NCI-H82 (cell line): ENCODE measurements around the gene TRIM52.
"Not testable (repeated sequence)": the region's sequence is repeated elsewhere in the genome, so short reads cannot be mapped to it uniquely, and the experiment has no call there.

Experiments used
- DNase-seq: peaks from one replicate; lab custom pipeline; 2025; lab: John Stamatoyannopoulos, UW

Gene TRIM52

DNA sequence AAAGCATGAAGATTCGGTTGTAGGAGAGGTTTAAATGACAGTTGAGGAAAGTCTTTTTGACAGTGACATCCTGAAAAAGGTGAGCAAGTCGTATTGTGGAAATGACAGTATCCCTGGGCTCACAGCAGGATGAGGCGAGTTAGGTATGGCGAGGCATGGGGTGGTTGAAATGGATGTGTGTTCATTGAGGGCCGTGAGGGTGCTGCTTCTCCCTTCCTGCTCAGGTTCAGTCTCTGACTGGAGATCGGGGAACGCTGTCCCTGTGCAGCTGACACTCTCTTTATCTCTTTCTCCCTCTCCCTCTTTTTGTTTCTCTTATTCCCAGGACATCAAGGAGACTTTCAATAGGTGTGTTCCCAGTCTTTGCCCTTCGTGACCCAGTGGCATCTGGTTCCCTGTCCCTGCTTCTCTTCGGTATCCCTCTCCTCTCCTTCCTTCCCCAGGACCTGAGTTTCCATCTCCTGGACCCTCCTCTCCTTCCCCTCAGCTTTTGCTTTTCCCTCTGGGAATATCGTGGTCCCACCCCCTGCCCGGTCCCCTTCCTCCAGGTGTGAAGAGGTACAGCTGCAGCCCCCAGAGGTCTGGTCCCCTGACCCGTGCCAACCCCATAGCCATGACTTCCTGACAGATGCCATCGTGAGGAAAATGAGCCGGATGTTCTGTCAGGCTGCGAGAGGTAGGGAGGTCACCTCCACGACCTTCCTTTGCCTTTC lies 27.7 kb downstream of the TRIM52 start:
- DNase-seq: no peak

DNA sequence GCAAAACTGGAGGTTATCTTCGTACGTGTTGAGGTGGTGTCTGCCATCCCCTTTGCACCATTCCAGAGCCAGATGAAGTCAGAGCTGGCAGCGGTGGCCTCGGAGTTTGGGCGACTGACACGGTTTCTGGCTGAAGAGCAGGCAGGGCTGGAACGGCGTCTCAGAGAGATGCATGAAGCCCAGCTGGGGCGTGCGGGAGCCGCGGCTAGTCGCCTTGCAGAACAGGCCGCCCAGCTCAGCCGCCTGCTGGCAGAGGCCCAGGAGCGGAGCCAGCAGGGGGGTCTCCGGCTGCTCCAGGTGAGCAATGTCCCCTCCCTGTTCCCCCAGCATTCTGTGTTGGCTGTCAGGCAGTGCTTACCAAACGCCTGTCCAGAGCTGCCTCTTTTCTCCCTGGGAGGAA lies 28.4 kb downstream of the TRIM52 start:
- no peak for DNase-seq

DNA sequence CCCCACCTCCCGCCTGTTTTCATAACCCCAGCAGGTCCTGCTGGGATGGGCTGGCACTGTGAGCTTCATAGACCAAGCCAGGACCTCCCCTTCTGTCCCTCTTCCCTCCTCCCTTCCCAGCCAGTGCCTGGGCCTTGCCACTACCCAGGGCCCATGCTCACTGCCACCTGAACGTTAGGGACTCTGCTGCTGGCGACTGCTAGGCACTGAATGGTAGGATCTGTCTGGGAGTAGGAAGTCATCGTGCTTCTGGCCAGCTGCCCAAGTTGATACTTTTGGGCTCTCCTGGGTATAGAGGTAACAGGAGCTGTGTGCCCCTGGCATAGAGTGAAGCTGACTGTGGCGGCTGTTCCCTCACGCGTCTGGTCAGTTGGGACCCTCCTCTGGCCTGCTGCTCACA lies 29.5 kb downstream of the TRIM52 start:
- DNase-seq: no peak

DNA sequence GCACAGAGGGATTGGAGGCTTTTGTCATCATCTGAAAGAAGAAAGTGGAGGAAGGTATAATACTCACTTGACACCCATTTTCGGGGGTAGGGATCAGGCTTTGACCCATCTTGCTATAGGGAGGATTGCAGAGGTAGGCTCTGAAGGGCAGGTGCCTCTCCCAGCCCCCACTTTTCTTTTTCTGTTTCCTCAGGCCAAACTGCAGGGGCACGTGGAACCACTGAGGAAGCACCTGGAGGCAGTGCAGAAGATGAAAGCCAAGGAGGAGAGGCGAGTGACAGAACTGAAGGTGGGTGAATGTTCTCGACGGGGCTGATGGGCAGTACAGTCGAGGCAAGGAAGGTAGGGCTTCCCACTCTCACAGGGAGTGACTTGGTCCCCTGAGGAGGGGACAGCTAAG lies 30.4 kb downstream of the TRIM52 start:
- no peak for DNase-seq

DNA sequence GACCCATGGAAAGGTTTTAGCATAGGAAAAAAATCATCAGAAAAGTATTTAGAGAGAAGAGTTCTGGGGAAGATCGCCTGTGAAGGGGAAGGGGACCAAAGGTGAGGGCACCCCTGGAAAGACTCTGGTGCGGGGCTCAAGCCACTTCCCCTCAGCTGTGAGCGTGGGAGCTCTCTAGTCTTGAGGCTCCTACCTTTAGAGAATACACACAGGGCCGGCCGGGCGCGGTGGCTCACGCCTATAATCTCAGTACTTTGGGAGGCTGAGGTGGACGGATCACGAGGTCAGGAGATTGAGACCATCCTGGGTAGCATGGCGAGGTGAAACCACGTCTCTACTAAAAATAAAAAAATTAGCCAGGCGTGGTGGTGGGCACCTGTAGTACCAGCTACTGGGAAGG lies 30.9 kb downstream of the TRIM52 start:
- DNase-seq: no peak

DNA sequence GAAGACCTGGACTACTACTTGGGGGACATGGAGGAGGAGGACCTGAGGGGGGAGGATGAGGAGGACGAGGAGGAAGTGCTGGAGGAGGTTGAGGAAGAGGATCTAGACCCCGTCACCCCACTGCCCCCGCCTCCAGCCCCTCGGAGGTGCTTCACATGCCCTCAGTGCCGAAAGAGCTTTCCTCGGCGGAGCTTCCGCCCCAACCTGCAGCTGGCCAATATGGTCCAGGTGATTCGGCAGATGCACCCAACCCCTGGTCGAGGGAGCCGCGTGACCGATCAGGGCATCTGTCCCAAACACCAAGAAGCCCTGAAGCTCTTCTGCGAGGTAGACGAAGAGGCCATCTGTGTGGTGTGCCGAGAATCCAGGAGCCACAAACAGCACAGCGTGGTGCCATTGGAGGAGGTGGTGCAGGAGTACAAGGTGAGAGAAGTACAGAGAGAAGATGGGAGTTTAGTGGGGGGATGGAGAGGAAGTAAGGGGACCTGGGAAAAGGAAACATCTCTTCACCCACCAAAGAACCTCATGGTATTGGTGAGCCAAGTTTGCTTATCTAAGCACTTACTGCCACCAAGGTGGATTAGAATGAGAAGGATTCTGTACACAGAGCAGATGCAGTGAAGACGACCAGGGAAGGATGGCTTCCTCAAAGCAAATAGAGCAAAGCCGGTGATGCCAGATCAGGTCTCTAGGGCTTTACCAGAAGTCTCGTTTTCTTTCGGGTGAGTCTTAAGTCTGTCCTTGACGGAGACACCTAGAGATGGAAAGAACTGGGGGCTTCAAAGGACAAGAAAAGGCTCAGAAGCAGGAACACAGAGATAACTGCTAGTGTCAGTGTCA lies 36.3 kb downstream of the TRIM52 start:
- DNase-seq: no peak

DNA sequence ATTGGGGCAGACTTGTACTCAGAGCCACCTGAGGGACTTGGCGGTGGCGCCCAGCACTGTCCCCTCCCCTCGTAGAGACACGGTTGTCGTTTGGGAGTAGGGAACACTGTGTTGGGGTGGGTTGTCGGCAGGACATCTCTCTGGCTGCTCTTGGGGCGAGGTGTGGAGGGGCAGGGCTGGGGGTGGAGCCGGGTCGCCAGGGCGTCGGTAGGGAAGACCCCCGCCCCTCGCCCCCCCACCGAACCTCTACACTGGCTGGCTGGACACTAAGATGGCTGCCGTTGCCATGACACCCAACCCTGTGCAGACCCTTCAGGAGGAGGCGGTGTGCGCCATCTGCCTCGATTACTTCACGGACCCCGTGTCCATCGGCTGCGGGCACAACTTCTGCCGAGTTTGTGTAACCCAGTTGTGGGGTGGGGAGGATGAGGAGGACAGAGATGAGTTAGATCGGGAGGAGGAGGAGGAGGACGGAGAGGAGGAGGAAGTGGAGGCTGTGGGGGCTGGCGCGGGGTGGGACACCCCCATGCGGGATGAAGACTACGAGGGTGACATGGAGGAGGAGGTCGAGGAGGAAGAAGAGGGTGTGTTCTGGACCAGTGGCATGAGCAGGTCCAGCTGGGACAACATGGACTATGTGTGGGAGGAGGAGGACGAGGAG lies 37.1 kb downstream of the TRIM52 start:
- no peak for DNase-seq

DNA sequence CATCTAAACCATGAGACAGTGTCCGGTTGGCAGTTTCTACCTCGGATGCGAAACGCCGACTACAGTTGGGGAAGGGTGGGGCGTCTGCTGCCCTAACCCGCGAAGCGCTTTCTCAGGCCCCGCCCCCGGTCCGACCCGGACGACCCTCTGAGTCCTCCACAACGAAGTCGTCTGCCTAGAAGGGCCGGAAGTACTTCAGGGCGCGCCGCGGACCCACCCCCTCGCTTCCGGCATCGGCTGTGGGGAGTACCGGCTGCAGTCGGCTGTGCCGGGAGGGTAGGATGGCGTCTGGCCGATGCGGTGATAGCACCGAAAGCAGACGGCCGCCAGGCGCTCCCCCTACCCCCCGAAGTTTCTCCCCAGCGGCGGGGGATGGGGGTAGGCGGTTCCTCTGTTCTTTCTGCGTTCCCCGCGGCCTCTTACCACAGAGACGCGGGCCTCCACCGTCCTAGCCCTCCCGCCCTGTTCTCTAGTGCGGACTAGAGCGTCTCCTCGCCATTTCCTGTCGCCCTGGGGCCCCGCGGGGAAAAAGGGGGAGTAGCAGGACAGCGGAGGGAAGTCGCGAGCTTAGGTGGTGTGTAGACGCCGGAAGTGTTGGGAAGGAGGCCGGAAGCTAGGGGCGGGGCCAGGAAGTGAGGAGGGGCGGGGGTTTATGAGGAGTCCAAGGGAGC lies 37.8 kb downstream of the TRIM52 start, which contains the start of gene TRIM41:
Gene TRIM41 (plus strand): TSS at position 224 of the 671 bp plus-strand sequence. CDS start 719 bp downstream, outside the sequence.
- DNase-seq: no peak

DNA sequence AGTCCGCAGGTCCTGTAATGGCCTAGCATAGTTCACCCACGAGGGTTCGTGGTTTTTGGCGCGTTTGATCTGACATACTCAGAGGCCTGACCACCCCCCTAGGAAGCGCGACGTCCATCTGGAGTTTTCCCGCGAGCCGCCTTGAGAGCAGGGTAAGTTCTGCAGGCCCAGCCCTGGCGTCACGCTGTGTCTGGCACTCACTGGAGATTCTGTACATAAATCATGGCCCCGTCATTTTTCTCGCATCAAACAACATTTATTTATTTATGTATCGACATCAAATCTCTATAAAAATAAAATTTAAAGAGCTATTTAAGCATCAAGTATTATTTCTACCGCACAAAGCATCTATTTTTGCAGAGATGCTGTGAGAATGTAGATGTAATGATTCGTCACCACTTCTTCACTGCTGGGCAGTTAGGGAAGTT lies 38.3 kb downstream of the TRIM52 start:
- no peak for DNase-seq

DNA sequence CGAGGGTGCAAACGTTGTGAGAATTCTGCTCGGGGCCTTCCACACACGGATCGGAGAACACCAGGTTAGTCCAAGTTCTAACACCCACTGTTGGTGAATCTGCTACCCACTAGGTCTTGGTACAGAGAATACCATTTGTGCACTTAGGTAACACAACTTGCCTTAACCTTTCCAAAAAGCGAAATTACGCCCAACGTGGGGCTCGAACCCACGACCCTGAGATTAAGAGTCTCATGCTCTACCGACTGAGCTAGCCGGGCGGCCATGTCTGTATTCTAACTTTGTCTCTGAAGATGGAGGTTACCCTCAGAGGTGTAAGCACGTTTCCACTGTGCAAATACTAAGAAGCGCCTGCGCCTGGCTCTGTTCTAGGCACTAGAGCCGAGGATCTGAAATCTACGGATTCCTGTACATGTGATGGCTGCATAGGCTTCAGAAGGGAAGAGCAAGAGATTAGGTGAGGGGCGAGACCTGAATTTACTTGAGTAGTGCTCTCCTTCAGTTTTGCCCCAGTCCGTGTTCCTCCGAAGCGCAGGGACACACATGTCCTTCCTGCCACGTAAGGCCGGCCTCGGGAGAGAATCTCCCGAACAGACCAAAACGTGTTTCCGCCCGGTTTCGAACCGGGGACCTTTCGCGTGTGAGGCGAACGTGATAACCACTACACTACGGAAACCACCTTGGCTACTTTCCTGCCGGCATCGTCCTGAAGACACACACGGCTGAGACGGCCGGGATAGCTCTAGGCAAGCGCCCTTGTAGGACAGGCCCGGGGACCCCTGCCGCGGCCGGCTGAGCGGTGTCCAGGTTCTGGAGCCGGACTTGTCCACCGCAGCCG lies 38.9 kb downstream of the TRIM52 start:
- DNase-seq: no peak

DNA sequence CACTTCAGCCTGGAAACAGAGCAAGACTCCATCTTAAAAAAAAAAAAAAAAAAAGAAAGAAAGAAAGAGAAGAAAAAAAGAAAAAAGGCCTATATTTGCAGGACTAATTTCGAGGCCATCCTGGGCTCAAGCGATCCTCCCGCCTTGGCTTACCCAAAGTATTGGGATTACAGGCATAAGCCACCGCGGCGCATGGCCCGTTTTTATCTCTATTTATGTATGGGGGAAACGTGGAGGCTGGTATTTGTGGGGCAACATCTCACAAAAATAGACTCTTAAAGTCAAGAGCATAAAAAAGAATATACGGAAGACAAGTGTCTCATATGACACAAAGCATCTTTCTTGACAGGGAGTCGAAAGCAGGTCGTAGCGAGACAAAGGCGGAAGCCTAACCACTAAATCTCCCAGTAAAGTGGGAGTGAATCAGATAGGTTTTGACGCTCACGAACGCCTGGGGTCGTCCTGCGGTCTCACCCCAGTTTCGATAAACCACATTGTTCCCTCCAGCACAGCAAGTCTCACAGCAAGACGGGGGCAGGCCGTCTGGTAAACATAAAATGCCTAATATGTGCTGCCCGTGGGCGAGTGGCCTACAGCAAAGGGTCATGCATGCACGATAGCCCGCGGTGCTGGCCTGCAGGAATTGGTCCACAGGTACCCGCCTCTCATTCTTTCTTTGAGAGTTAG lies 39.7 kb downstream of the TRIM52 start:
- no peak for DNase-seq

DNA sequence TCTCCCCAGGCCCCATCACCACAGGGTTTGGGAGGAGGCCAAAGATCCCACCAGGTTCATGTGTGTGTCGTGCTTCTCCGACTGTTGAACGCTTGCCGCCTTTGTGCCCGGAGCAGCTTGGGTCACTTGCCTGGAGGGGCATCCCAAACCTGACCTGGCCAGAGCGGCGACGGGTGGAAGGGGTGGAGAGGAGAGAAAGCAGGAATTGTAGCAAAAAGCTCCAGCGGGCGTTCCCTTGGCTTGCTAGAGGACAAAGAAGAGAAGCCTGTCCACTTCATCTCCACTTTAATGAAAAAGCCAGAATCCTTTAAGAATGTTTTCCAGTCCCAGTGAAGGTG lies 40.8 kb downstream of the TRIM52 start:
- DNase-seq: no peak

DNA sequence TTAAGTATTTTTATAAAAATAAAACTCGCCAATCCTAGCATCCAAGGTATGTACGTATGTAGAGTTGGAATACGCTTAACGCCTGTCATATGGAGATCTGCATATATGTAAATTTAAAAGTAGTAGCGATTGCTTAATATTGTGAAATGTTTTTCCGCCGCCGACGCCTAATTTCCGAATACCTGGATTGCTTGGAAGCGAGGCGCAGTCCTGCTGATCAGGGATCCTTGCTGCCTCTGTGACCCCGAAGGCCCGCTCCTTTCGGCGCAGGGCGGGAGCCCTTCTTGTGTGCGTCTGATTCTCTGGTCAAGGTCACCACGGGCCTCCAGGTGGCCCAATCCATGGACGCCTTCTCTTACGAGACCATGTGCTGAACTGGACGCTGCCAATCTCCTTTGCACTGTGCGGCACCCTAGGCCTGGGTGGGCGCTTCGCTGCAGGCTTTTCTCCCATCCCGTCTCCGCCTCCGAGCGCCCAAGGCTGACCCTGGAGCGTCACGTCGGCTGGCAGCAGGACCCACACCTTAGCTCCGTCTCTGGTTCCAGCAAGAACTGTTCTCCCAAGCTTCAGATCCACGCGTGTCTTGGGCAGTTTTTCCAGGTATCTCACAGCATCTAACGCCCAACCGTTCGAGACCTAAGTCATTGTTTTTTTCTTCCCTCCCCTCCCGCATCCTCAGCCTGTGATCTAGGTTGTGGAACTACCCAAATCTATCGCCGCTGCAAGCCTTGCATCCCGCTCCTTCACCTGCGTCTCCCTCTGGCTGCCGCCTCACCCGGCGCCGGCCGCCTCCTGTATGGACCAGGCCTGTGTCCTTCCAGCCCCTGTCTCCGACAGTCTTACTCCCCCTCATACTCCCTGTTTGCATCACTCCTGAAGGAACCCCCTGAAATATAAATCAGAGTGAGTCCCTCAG lies 41.4 kb downstream of the TRIM52 start:
- no peak for DNase-seq

DNA sequence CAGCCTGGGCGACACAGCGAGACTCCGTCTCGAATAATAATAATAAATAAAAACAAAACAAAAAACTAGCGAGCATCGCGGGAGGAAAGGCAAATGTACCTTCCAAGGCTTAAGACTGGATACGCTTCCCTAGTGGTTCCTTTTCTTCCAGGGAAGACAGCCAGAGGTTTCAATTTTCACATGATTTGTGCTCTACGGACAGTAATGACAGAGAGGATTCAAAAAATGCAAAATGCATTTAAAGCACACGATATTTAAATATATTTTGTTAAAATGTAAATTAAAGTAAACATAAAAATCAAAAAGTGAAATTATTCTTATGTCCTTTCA lies 42.2 kb downstream of the TRIM52 start:
- DNase-seq: no peak

DNA sequence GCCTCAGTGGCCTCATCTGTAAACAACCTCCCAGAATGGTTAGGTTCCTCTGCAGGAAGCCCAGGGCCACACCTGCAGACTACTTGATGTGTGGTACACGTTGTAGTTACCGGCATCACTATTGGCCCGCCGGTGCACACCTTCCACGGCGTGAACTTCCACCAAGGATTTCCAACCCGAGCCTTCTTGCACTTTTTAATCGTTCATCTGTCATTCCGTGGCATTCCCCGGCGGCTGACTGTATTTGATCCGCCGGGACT lies 43.2 kb downstream of the TRIM52 start:
- DNase-seq: no peak

DNA sequence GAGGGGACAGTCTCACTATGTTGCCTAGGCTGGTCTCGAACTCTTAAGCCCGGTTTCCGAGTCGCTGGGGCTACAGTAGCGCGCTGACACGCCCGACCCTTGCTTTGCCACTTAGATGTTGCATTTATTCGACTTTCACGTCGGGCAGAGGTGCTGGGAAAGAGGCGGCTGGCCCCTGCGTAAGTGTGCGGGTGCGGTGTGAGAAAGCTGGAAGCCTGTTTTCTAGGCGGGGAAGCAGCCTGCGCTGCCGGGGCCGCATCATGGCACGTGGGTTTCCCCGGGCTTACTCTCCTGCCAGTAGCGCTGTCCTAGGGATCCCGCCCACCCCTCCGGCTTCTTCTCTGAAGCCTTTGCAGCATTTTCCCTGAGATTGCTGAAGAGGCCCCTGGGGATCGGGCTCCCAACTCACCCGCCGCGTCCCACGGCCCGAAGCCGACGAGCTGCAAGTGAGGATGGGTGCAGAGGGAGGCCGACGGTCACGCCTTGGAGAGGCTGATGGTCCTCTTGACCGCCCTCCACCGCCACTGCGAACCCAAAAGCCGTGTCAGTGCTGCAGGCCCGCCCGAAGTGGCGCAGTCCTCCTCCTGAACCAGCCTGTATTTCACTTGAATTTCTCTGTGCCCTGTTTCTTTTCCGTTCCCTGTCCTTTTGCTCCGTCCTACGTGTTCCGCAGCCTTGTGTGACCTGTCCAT lies 43.7 kb downstream of the TRIM52 start:
- no peak for DNase-seq

DNA sequence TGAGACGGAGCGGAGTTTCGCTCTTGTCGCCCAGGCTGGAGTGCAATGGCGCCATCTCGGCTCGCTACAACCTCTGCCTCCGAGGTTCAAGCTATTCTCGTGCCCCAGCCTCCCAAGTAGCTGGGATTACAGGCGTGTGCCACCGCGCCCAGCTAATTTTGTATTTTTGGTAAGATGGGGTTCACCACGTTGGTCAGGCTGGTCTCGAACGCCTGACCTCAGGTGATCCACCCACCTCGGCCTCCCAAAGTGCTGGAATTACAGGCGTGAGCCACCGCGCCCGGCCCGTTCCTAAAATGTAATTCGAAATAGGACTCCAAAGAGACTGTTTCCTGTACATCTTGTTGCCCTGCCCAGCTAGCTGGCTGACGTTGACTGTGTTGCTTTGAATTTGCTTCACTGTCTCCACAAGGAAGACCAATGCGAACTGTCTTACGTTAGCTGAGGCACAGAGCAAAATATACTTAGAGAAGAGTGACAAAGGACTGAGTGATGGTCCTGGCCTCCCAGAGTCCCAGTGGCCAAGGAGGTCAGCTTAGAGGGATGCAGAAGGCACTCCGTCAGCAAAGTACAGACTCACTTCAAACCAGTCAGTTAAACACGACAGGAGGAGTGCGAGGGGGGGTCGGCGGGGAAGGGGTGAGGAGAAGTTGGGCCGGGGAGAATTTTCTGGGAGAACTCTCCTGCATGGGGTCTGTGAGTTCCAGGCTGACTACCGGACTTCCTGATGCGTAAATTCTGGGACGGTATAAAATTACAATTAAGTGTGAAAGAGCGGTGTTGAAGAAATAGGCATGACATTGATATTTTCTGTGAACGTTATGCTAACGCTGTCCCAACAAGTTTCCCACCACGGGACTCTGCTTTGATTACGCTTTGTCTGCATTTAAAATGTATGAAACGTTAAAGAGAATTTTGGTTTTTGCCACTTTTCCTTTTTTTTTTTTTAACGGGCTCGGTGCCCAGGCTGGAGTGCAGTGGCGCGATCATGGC lies 44.6 kb downstream of the TRIM52 start:
- no peak for DNase-seq

DNA sequence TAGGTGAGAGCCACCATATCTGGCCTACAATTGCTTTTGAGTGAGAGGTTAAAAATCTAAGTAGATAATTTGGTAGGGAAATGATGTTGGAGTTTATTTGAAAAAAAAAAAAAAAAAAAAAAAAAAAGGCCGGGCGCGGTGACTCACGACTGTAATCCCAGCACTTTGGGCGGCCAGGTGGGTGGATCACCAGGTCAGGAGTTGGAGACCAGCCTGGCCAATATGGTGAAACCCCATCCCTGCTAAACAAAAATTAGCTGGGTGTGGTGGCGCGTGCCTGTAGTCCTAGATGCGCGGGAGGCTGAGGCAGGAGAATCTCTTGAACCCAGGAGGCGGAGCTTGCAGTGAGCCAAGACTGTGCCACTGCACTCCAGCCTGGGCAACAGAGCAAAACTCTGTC lies 46.7 kb downstream of the TRIM52 start:
- DNase-seq: not testable (repeated sequence)
